ENCODE data around the gene SUSD1.

DNA sequence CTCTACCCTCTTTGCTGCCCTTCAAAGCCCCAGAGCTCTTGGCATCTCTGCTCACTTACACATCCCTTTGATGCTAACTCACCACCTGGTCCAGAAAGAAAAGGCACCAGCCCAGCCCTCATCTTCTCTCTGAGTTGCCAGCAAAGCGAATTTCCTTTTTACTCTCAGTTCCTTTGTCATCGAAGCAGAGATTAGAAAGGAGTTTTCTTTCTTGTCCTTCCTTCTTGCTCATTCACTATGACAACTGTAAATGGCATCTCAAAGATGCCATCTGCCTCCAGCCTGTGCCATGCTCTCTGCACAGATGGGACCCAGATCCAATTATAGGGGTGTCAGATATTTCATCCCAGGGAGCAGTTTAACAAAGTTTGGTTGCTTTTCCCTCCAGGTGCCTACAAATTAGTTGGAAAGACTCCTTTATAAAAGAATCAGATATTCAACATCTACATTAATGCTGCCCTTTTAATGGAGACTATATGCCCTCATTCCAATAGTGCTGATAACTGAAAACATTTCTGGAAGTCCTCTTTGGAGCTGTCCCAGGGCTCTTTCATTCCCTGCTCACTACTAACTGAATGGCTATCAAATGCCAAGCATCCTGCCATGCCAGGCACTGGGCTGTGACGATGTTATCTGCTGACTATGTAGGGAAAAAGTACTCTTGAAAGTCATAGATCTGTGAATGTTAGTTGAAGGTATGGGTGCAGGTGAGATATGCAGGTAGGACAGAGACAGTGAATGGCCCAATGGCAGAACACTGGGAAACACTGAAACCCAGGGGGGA is 58.9 kb downstream of the SUSD1 start:
- TF ChIP-seq, protein P1, sequence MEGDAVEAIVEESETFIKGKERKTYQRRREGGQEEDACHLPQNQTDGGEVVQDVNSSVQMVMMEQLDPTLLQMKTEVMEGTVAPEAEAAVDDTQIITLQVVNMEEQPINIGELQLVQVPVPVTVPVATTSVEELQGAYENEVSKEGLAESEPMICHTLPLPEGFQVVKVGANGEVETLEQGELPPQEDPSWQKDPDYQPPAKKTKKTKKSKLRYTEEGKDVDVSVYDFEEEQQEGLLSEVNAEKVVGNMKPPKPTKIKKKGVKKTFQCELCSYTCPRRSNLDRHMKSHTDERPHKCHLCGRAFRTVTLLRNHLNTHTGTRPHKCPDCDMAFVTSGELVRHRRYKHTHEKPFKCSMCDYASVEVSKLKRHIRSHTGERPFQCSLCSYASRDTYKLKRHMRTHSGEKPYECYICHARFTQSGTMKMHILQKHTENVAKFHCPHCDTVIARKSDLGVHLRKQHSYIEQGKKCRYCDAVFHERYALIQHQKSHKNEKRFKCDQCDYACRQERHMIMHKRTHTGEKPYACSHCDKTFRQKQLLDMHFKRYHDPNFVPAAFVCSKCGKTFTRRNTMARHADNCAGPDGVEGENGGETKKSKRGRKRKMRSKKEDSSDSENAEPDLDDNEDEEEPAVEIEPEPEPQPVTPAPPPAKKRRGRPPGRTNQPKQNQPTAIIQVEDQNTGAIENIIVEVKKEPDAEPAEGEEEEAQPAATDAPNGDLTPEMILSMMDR (IDR thresholded peaks at IDR 0.05): no peak
- TF ChIP-seq POLR2A (IDR thresholded peaks at IDR 0.05): no peak
